Upper lobe of left lung (tissue), 6 donors: ENCODE measurements around the gene APOBEC3F. TPM values are rescaled to one million over a fixed set of nuclear protein-coding genes. Genes with fewer than 3 reads are reported as not detected.
A peak's percentile ranks its signal among the peaks of the same experiment; 100 is the strongest.

Experiments used
- ATAC-seq, 2 donors: fragments of 200-7000 bp; cut with Tn5 transposase; one replicate each; pipeline ENCODE4 v1.9.1; 2022; ENCODE audit warnings: mild to moderate bottlenecking in 2 of 2, moderate library complexity in 2 of 2; ENCODE audit not compliant: low FRiP score in 2 of 2
- DNase-seq, 2 donors: peaks; one replicate each; pipeline ENCODE4 v3.0.0-alpha.2; 2019 to 2020
- H3K27ac ChIP-seq, 4 donors: fragments of 200-600 bp; sonication (generic); one replicate each; pipeline ENCODE4 v1.5.1; 2016 to 2019
- H3K27me3 ChIP-seq, 4 donors: fragments of 200-600 bp; sonication (generic); one replicate each; pipeline ENCODE4 v1.5.1; 2017 to 2019
- H3K36me3 ChIP-seq, 4 donors: fragments of 200-600 bp; sonication (generic); one replicate each; pipeline ENCODE4 v1.5.1; 2016 to 2019
- H3K4me1 ChIP-seq, 4 donors: fragments of 200-600 bp; sonication (generic); one replicate each; pipeline ENCODE4 v1.5.1; 2018 to 2019
- H3K4me3 ChIP-seq, 4 donors: fragments of 200-600 bp; sonication (generic); one replicate each; pipeline ENCODE4 v1.5.1; 2017 to 2019; ENCODE audit warnings: mild to moderate bottlenecking in 2 of 4, moderate library complexity in 1 of 4
- H3K9me3 ChIP-seq, 4 donors: fragments of 200-600 bp; sonication (generic); one replicate each; pipeline ENCODE4 v1.5.1; 2018 to 2019
- CTCF ChIP-seq, 6 experiments: fragments of 450-650 bp in 4 of 6; fragments of 200-600 bp in 2 of 6; sonication (generic) in 2 of 6; IDR thresholded peaks; one replicate each; pipeline ENCODE4 v1.5.1; 2016 to 2019; ENCODE audit warnings: antibody characterized with exemption in 6 of 6
- EP300 ChIP-seq, 4 donors: sonication (generic); formaldehyde crosslinking; IDR thresholded peaks; one replicate each; pipeline ENCODE4 v1.5.1; 2017; ENCODE audit warnings: antibody characterized with exemption in 4 of 4, control low read depth in 2 of 4
- POLR2A ChIP-seq, 4 donors: fragments of 450-650 bp; IDR thresholded peaks; one replicate each; pipeline ENCODE4 v1.5.1; 2016 to 2017; ENCODE audit warnings: antibody characterized with exemption in 4 of 4, mild to moderate bottlenecking in 2 of 4
- POLR2AphosphoS5 ChIP-seq, 2 donors: sonication (generic); formaldehyde crosslinking; IDR thresholded peaks; one replicate each; pipeline ENCODE4 v1.5.1; 2017; ENCODE audit warnings: antibody characterized with exemption in 2 of 2
- WGBS, 2 donors: methylation state at CpG; one replicate each; pipeline ENCODE4 v1.1.5; 2017 to 2018; 5-methylcytosine and 5-hydroxymethylcytosine counted together
- total RNA-seq, 6 donors: library from RNA; depleted of rRNA in 4 of 6; stranded (reverse); fragments of >200 nt in 4 of 6; gene quantifications; one replicate each; pipeline versions ENCODE4 v1.1.0 to v1.2.1, GENCODE V29; 2016 to 2021
- donor health status: DM: no; HTN: no; CAD: no; lungs with moderate emphysema.
- donor health status: DM: no; HTN: yes; CAD: no; lungs with severe emphysema.

The APOBEC3F gene
- total RNA-seq, 6 donors from 2014 or later: 4.0 to 12.0 (median 6.5) TPM

- Histone ChIP-seq H3K27me3 (no peaks in the 10 kb centered on the region), H3K27ac (peak overlapping the region; percentile 80 to 89 (median 86)), H3K9me3 (no peaks in the 10 kb centered on the region), H3K4me3 (peak overlapping the region; percentile 29 to 56 (median 45)), H3K4me1 (peaks cover 11 to 26% (median 18%) of the 10 kb centered on the region in 4 donors), H3K36me3 (peaks cover 0 to 12% (median 2%) of the 10 kb centered on the region in 4 donors)
- TF ChIP-seq EP300 (IDR thresholded peaks at IDR 0.05) (no peak), CTCF (IDR thresholded peaks at IDR 0.05) (no peak), POLR2A (IDR thresholded peaks at IDR 0.05) (no peak)
- peak; percentile 24 to 26 for ATAC-seq
- 45 to 57% methylated on average over 9 of the region's 9 CpGs for WGBS, 2 donors
- no peak for DNase-seq
Measured at GRCh38 chr22:39021552-39022250, 19.0 kb upstream of the APOBEC3F start.

- no peaks in the 10 kb centered on the region for H3K9me3 ChIP-seq
- no peaks in the 10 kb centered on the region for H3K27me3 ChIP-seq
- H3K27ac ChIP-seq: no peak overlapping the region
- no peak for ATAC-seq
- H3K36me3 ChIP-seq: peaks cover 0 to 12% (median 2%) of the 10 kb centered on the region in 4 donors
- WGBS, 2 donors: 85 to 93% methylated on average over 12 to 14 of the region's 15 CpGs
- peaks cover 11 to 25% (median 18%) of the 10 kb centered on the region in 4 donors for H3K4me1 ChIP-seq
- no peak for DNase-seq
- no peak overlapping the region for H3K4me3 ChIP-seq
- TF ChIP-seq CTCF (IDR thresholded peaks at IDR 0.05) (no peak), POLR2AphosphoS5 (IDR thresholded peaks at IDR 0.05) (no peak), EP300 (IDR thresholded peaks at IDR 0.05) (no peak)
Measured at GRCh38 chr22:39024519-39025308, 15.9 kb upstream of the APOBEC3F start.

GRCh38 chr22:39026509-39027150, 14.0 kb upstream of the APOBEC3F start:
- Histone ChIP-seq H3K9me3 (no peaks in the 10 kb centered on the region), H3K36me3 (peaks cover 0 to 12% (median 2%) of the 10 kb centered on the region in 4 donors), H3K27me3 (no peaks in the 10 kb centered on the region), H3K4me1 (peaks cover 2 to 10% (median 7%) of the 10 kb centered on the region in 4 donors), H3K4me3 (no peak overlapping the region), H3K27ac (no peak overlapping the region)
- ATAC-seq (no peak), DNase-seq (no peak)
- 82 to 84% methylated on average over 12 of the region's 12 CpGs for WGBS, 2 donors
- TF ChIP-seq POLR2A (IDR thresholded peaks at IDR 0.05) (no peak), CTCF (IDR thresholded peaks at IDR 0.05) (no peak)

- H3K4me3 ChIP-seq: no peak overlapping the region
- no peaks in the 10 kb centered on the region for H3K9me3 ChIP-seq
- H3K4me1 ChIP-seq: no peaks in the 10 kb centered on the region
- no peak overlapping the region for H3K27ac ChIP-seq
- H3K36me3 ChIP-seq: peaks cover 0 to 12% (median 2%) of the 10 kb centered on the region in 4 donors
- TF ChIP-seq EP300 (IDR thresholded peaks at IDR 0.05) (no peak), POLR2A (IDR thresholded peaks at IDR 0.05) (no peak), POLR2AphosphoS5 (IDR thresholded peaks at IDR 0.05) (no peak), CTCF (IDR thresholded peaks at IDR 0.05) (no peak)
- DNase-seq: peak in 1 of 2 donors; percentile 37
- WGBS, 2 donors: 78 to 100% methylated on average over 3 to 4 of the region's 4 CpGs
- no peaks in the 10 kb centered on the region for H3K27me3 ChIP-seq
- ATAC-seq: no peak
Measured at GRCh38 chr22:39027717-39028116, 12.9 kb upstream of the APOBEC3F start.
